MCF 10A (cell line): ENCODE results near the gene TNNT1. TPM values are rescaled to one million over a fixed set of nuclear protein-coding genes. Genes with fewer than 3 reads are reported as not detected.

Source experiments
- BruUV-seq: library from RNA; stranded (reverse); fragments of 400-500 nt; replicated peaks from 2 replicates; lab custom pipeline; 2021; lab: Mats Ljungman, UMichigan
- CTCF ChIA-PET: fragments of 300-600 bp; sonication (Branson Sonifier 250); formaldehyde crosslinking; extraction: SDS; loops from one replicate; lab custom pipeline; 2021; ENCODE audit warnings: antibody characterized with exemption, inconsistent platforms; lab: Yijun Ruan, JAX
- POLR2A ChIA-PET: fragments of 300-600, 350-650 bp; sonication (Branson Sonifier 250); formaldehyde crosslinking; extraction: SDS; loops from one replicate; lab custom pipeline; 2020; ENCODE audit warnings: antibody characterized with exemption, inconsistent platforms; lab: Yijun Ruan, JAX
- DNase-seq: peaks from one replicate; pipeline ENCODE4 v3.0.0-alpha.2; 2018; ENCODE audit not compliant: unreplicated experiment
- H3K27ac Mint-ChIP-seq: one replicate; pipeline ENCODE4 v1.8.0; 2022; ENCODE audit warnings: mild to moderate bottlenecking, low read depth, mixed read lengths; ENCODE audit not compliant: unreplicated experiment
- H3K27me3 Mint-ChIP-seq: one replicate; pipeline ENCODE4 v1.8.0; 2022; ENCODE audit warnings: mixed read lengths; ENCODE audit not compliant: insufficient read depth, unreplicated experiment
- H3K36me3 Mint-ChIP-seq: one replicate; pipeline ENCODE4 v1.8.0; 2022; ENCODE audit warnings: mild to moderate bottlenecking, moderate library complexity, mixed read lengths; ENCODE audit not compliant: insufficient read depth, unreplicated experiment
- H3K4me1 Mint-ChIP-seq: one replicate; pipeline ENCODE4 v1.8.0; 2022; ENCODE audit warnings: mixed read lengths; ENCODE audit not compliant: insufficient read depth, unreplicated experiment
- H3K4me3 Mint-ChIP-seq: one replicate; pipeline ENCODE4 v1.8.0; 2022; ENCODE audit warnings: mild to moderate bottlenecking, moderate library complexity, mixed read lengths; ENCODE audit not compliant: unreplicated experiment
- H3K9me3 Mint-ChIP-seq: one replicate; pipeline ENCODE4 v1.8.0; 2022; ENCODE audit warnings: mixed read lengths; ENCODE audit not compliant: unreplicated experiment
- intact Hi-C: fragments of 100-400 bp; cut with micrococcal nuclease; formaldehyde crosslinking; loops from 2 replicates; pipeline ENCODE4 v1.14.1; 2022
- total RNA-seq: library from RNA; stranded (reverse); gene quantifications from 2 replicates; pipeline ENCODE4 v1.2.3, GENCODE V29; 2022
- TF ChIP-seq, protein P1 (sequence below): fragments of 200-600 bp; IDR thresholded peaks from one replicate; pipeline ENCODE4 v1.8.0; 2022; ENCODE audit warnings: antibody characterized with exemption, mild to moderate bottlenecking; ENCODE audit not compliant: unreplicated experiment

Gene TNNT1
- total RNA-seq, 1 experiment from 2014 or later, result 32.3 TPM

DNA sequence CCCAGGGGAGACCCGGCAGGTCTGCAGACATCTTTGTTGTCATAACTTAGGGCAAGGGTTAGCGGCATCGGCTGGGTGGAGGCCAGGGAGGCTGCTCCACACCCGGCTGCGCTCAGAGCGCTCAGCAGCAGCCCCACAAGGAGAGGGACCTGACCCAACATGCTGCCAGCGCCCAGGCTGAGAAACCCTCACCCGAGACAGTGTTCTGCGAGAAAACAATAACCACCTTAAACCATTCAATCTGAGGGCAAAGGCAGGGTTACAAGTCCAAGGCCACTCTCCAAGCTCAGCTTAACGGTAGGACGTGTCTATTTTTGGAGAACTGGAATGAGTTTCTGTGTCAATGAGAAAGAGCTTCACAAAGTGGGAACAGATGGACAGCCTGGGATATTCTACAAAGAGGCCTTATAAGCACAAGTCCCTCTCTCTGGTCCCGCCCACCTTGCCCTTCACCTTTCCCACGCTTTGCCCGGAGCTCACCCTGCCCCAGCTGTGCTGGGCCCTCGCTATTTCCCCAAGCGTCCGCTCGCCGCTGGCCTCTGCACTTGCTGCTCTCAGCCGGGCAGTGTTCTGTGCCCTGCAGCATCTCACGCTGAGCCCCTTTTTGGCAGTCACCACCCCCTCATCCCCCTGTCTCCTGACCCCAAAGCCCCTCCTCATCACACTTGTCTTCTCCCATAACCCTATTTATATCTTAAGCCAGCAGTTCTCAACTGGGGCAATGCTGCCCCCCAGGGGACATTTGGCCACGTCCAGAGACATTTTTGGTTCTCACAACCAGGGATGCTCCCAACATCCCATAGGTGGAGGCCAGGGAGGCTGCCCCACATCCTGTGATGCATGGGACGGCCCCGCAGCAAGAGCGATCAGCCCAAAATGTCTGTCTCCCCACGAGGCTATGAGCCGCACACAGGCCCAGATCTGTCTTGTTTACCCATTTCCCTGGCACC lies 49.2 kb downstream of the TNNT1 start:
- ChIA-PET POLR2A (no interaction called here), CTCF (interaction anchor here (0.6 to 1.4 kb wide), 4 partner anchors 11 to 1197 kb away, joined by 3 to 14 read pairs (median 4); no protein-coding TSS in a partner anchor)
- DNase-seq, result no peak
- no peaks in the 10 kb centered on the region for H3K9me3 Mint-ChIP-seq
- intact Hi-C loops, result no loop called here
- no peaks in the 10 kb centered on the region for H3K27me3 Mint-ChIP-seq
- H3K27ac Mint-ChIP-seq, result no peak overlapping the region
- no peak overlapping the region for H3K4me3 Mint-ChIP-seq
- BruUV-seq, result no TSS peak
- H3K4me1 Mint-ChIP-seq, result no peaks in the 10 kb centered on the region
- H3K36me3 Mint-ChIP-seq, result peaks cover 36% of the 10 kb centered on the region
- TF ChIP-seq, protein P1, sequence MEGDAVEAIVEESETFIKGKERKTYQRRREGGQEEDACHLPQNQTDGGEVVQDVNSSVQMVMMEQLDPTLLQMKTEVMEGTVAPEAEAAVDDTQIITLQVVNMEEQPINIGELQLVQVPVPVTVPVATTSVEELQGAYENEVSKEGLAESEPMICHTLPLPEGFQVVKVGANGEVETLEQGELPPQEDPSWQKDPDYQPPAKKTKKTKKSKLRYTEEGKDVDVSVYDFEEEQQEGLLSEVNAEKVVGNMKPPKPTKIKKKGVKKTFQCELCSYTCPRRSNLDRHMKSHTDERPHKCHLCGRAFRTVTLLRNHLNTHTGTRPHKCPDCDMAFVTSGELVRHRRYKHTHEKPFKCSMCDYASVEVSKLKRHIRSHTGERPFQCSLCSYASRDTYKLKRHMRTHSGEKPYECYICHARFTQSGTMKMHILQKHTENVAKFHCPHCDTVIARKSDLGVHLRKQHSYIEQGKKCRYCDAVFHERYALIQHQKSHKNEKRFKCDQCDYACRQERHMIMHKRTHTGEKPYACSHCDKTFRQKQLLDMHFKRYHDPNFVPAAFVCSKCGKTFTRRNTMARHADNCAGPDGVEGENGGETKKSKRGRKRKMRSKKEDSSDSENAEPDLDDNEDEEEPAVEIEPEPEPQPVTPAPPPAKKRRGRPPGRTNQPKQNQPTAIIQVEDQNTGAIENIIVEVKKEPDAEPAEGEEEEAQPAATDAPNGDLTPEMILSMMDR, result no peak

DNA sequence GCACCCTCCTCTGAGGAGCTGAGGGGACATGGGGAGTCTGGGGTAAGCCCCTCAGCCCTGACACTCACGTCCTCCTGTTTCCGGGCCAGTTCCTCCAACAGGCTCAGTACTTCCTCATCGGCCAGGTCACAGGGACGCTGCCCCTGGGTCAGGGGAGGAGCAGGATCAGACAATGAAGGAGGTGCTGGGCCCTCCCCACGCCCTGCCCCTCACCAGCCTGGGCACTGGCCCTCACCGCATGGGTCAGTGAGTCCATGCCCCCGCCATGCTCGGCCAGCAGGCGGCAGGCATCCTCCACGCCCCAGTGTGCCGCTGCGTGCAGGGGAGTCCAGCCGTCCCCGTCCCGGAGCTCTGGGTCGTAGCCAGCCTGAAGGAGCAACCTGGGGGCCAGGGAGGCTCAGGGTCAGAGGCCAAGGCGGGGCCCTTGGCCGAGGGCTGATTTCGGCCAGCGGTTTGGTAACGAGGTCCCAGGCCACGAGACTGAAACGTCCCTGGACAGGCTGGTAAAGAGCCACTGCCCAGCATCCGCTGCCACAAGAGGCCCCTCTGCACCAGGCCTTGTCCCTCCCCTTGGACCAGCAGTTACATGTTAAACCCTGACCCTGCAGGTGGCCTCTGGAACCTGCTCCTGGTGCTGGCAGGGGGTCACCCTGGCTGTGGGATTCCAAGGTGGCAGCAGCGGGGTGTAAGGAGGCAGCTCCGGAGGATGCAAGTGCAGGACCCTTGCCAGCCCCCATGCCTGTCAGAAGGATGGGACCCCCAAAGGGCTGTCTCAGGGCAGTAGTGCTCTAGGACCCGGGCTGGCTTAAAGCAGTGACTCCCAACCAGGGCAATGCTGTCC lies 50.1 kb downstream of the TNNT1 start:
- TF ChIP-seq, protein P1, result no peak
- DNase-seq, result no peak

DNA sequence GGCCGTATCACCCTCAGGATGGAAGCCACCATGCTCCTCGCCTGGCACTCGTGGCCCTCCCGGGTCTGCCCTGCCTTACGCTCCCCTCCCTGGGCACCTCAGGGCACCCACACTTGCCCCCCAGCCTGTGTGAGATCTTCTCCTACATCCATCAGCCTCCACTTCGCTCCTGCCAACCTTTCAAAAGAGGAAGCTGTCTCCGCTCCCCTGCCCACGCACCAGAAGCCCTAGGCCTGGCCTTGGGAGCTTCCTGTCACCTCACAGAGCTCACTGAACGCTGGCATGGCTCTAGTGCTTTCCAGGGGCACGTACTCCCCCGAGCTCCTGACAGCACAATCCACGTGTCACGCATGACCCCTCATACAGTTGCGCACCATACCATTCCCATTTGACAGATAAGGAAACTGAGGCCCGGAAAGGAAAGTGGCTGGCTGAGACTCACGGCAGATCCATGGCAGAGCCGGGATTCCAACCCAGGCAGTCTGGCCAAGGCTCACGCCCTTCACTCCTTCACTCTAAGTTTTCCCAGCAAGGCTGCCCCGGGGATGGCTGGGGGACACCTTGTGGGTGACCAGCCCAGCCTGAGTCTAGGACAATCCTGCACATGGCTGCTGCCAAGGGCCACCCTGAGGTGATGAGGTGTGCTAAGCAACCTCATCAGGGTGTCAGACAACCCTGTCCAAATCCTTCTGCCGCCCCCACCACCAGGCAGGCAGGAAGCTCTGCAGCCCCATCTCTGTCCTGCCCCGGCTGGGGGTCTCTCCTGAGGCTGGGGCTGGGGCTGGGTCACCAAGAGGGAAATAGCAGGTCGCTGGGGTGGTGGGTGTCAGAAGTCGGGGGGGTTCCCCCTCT lies 50.9 kb downstream of the TNNT1 start:
- H3K4me1 Mint-ChIP-seq, result no peaks in the 10 kb centered on the region
- no peak for DNase-seq
- TF ChIP-seq, protein P1, result no peak
- intact Hi-C loops, result no loop called here
- ChIA-PET POLR2A (interaction anchor here (0.7 kb wide), 1 partner anchor 12 kb away, joined by 3 read pairs; no protein-coding TSS in a partner anchor), CTCF (interaction anchor here (0.6 to 1.2 kb wide), 3 partner anchors 10 to 617 kb away, joined by 3 to 8 read pairs (median 3); no protein-coding TSS in a partner anchor)
- peaks cover 32% of the 10 kb centered on the region for H3K36me3 Mint-ChIP-seq
- H3K27ac Mint-ChIP-seq, result no peak overlapping the region
- no peak overlapping the region for H3K4me3 Mint-ChIP-seq
- H3K27me3 Mint-ChIP-seq, result no peaks in the 10 kb centered on the region
- no TSS peak for BruUV-seq
- H3K9me3 Mint-ChIP-seq, result no peaks in the 10 kb centered on the region

More for the DNA sequence above, 50.1 kb downstream of the TNNT1 start:
- no peaks in the 10 kb centered on the region for H3K9me3 Mint-ChIP-seq
- no peak overlapping the region for H3K27ac Mint-ChIP-seq
- no TSS peak for BruUV-seq
- no peaks in the 10 kb centered on the region for H3K27me3 Mint-ChIP-seq
- no peaks in the 10 kb centered on the region for H3K4me1 Mint-ChIP-seq
- ChIA-PET CTCF (interaction anchor here (0.6 to 1.4 kb wide), 3 partner anchors 10 to 319 kb away, joined by 3 to 14 read pairs (median 4); no protein-coding TSS in a partner anchor), POLR2A (no interaction called here)
- intact Hi-C loops, result no loop called here
- H3K4me3 Mint-ChIP-seq, result no peak overlapping the region
- H3K36me3 Mint-ChIP-seq, result peaks cover 36% of the 10 kb centered on the region
